ENCODE results near the gene CAMK4. TPM values are rescaled to one million over a fixed set of nuclear protein-coding genes. Genes with fewer than 3 reads are reported as not detected.
A peak's percentile ranks its signal among the peaks of the same experiment; 100 is the strongest.

Gene CAMK4
- total and polyA plus RNA-seq, 2 experiments from 2014 or later = 4.2 to 7.3 TPM

- TF ChIP-seq REST (IDR thresholded peaks at IDR 0.05; ENCODE audit: unreplicated experiment) = no peak
- TF ChIP-seq ZNF114 (CRISPR knock-in tag; IDR thresholded peaks at IDR 0.05) = no peak
- no peak for TF ChIP-seq JUNB (IDR thresholded peaks at IDR 0.05; ENCODE audit: unreplicated experiment)
- no peak for TF ChIP-seq NANOG (IDR thresholded peaks at IDR 0.05; ENCODE audit: borderline replicate concordance)
- TF ChIP-seq ZNF331 (CRISPR knock-in tag; IDR thresholded peaks at IDR 0.05; ENCODE audit: low read depth) = no peak
- TF ChIP-seq POLR2AphosphoS5 (IDR thresholded peaks at IDR 0.05; ENCODE audit: low read depth) = no peak
- TF ChIP-seq EZH2 (IDR thresholded peaks at IDR 0.05; ENCODE audit: low read depth, unreplicated experiment) = no peak
These were observed 940 bp upstream of the CAMK4 start (continued) for GRCh38 chr5:111223101-111223786.

DNA sequence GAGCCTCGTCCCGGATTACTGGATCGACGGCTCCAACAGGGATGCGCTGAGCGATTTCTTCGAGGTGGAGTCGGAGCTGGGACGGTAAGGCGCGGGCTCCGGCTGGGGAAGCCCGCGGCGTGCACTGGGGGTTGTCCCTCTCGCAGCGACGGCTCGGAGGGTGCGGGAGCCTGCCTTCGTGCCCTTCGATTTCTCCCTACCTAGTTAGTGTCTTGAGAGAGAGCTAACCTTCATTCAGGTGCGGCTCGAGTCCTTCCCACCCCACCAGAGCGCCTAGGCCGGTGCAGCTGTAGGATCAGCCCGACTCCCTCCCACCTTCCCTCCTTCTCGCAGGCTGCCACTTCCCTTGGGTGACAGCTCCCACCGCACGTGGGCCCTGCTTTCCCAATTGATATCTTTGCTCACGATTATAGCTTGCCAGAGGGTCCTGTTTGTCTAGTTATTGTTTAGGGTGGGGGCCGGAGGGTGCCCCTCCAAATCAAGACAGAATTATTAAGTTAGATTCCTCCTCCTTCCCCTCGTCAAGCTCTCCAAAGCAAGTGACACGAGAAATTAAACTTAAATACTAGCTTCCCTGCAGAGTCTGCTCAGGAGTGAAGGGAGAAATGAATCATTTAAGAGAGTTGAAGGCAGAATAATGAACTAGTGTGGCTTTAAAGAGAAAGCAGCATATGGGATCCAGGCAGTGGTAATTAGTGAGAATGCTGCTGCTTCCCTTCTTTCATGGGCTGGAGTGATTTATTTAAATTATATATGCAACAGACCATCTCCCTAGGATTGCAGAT is 569 bp downstream of the CAMK4 start:
- H3K27ac Mint-ChIP-seq = no peak overlapping the region

More for the DNA sequence above, 569 bp downstream of the CAMK4 start:
- H3K27me3 Mint-ChIP-seq (ENCODE audit: insufficient read depth, low read depth, poor library complexity) = peaks cover 10% of the 10 kb centered on the region
- H3K4me2 ChIP-seq = peak overlapping the region; percentile 81
- H3F3A ChIP-seq (replicated peaks; ENCODE audit: low read depth) = no peaks in the 10 kb centered on the region
- peaks cover 31% of the 10 kb centered on the region for H3K27me3 ChIP-seq (ENCODE audit: insufficient read depth)
- no peak for TF ChIP-seq EZH2 (IDR thresholded peaks at IDR 0.05; ENCODE audit: low read depth, unreplicated experiment)
- TF ChIP-seq ZNF114 (CRISPR knock-in tag; IDR thresholded peaks at IDR 0.05) = no peak
- TF ChIP-seq JUNB (IDR thresholded peaks at IDR 0.05; ENCODE audit: unreplicated experiment) = no peak
- TF ChIP-seq, protein P1, sequence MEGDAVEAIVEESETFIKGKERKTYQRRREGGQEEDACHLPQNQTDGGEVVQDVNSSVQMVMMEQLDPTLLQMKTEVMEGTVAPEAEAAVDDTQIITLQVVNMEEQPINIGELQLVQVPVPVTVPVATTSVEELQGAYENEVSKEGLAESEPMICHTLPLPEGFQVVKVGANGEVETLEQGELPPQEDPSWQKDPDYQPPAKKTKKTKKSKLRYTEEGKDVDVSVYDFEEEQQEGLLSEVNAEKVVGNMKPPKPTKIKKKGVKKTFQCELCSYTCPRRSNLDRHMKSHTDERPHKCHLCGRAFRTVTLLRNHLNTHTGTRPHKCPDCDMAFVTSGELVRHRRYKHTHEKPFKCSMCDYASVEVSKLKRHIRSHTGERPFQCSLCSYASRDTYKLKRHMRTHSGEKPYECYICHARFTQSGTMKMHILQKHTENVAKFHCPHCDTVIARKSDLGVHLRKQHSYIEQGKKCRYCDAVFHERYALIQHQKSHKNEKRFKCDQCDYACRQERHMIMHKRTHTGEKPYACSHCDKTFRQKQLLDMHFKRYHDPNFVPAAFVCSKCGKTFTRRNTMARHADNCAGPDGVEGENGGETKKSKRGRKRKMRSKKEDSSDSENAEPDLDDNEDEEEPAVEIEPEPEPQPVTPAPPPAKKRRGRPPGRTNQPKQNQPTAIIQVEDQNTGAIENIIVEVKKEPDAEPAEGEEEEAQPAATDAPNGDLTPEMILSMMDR (conservative IDR thresholded peaks at IDR 0.05; ENCODE audit: low read depth in 2 of 2) = no peak
- H3K36me3 ChIP-seq (ENCODE audit: insufficient read depth) = no peaks in the 10 kb centered on the region
- H3K9me3 Mint-ChIP-seq = no peaks in the 10 kb centered on the region
- no peak overlapping the region for H3K27ac ChIP-seq (ENCODE audit: low read depth)
- ATAC-seq (no peak), DNase-seq (ENCODE audit: low spot score) (no peak)
- H3K4me1 Mint-ChIP-seq = peaks cover 36% of the 10 kb centered on the region
- H2AFZ ChIP-seq = peak overlapping the region; percentile 84
- peak overlapping the region; percentile 89 for H3K4me3 ChIP-seq
- H3K79me2 ChIP-seq (replicated peaks; ENCODE audit: insufficient read depth) = no peaks in the 10 kb centered on the region
- no peaks in the 10 kb centered on the region; the same call in 2 of the 3 replicates for H3K36me3 Mint-ChIP-seq (ENCODE audit: low read depth)
- peak overlapping the region; percentile 78 for H3K4me3 Mint-ChIP-seq
- no peaks in the 10 kb centered on the region for H4K20me1 ChIP-seq (replicated peaks; ENCODE audit: insufficient read depth)
- H3K9me2 ChIP-seq (ENCODE audit: insufficient read depth) = no peaks in the 10 kb centered on the region
- H3K4me1 ChIP-seq (ENCODE audit: insufficient read depth) = peaks cover 17% of the 10 kb centered on the region
